ENCODE data around the gene LAMA5. TPM values are rescaled to one million over a fixed set of nuclear protein-coding genes. Genes with fewer than 3 reads are reported as not detected.
A peak's percentile ranks its signal among the peaks of the same experiment; 100 is the strongest.

Gene LAMA5
- total and polyA plus RNA-seq, 2 donors (not counting 1 experiment from before 2014, with no cell fraction given): 52.9 to 83.5 TPM

- Mint-ChIP-seq H3K4me1 (peaks cover 47% of the 10 kb centered on the region), H3K9me3 (ENCODE audit: insufficient read depth) (peaks cover 3% of the 10 kb centered on the region), H3K4me3 (no peak overlapping the region), H3K27ac (peak overlapping the region; percentile 93), H3K27me3 (no peaks in the 10 kb centered on the region)
- peaks cover 52 to 58% of the 10 kb centered on the region in 2 donors for H3K4me1 ChIP-seq (ENCODE audit: control insufficient read depth in 2 of 2, insufficient read depth in 2 of 2, low read length in 2 of 2)
- no peaks in the 10 kb centered on the region for H3K79me2 ChIP-seq (ENCODE audit: control insufficient read depth, insufficient read depth, low read length)
- no peak overlapping the region for H2AFZ ChIP-seq (ENCODE audit: insufficient read depth, low read depth, low read length, poor library complexity, severe bottlenecking)
- no peaks in the 10 kb centered on the region for H4K20me1 ChIP-seq (ENCODE audit: control insufficient read depth, insufficient read depth, low read length, poor library complexity, severe bottlenecking)
- H3K9ac ChIP-seq (ENCODE audit: low read length): peak overlapping the region; percentile 9
- ATAC-seq (ENCODE audit: low read depth): no peak
- H3K27me3 ChIP-seq (replicated peaks in 1 of 4; ENCODE audit: control extremely low read depth in 1 of 4, control insufficient read depth in 3 of 4, insufficient read depth in 4 of 4, low read length in 3 of 4): no peaks in the 10 kb centered on the region
- peaks cover 0 to 25% of the 10 kb centered on the region in 2 experiments for H3K36me3 ChIP-seq (replicated peaks in 1 of 2; ENCODE audit: control extremely low read depth in 1 of 2, control insufficient read depth in 1 of 2, extremely low read depth in 1 of 2, insufficient read depth in 2 of 2, low read length in 1 of 2)
- DNase-seq: no peak
- 98% methylated on average over 6 of the region's 6 CpGs for WGBS (ENCODE audit: insufficient coverage)
- ChIA-PET POLR2A (no interaction called here), CTCF (interaction anchor here (1.5 kb wide), 1 partner anchor 48 kb away, joined by 3 read pairs; no protein-coding TSS in a partner anchor)
- peak overlapping the region; percentile 57 to 87 for H3K27ac ChIP-seq (ENCODE audit: low read length in 2 of 2)
- H3K4me2 ChIP-seq (replicated peaks; ENCODE audit: low read depth, low read length, poor library complexity, severe bottlenecking): peak overlapping the region; percentile 82
- H3K9me3 ChIP-seq (ENCODE audit: control extremely low read depth in 1 of 3, control insufficient read depth in 2 of 3, insufficient read depth in 1 of 3, low read length in 2 of 3): peaks cover 0 to 18% (median 0%) of the 10 kb centered on the region in 3 donors
- TF ChIP-seq EZH2 (IDR thresholded peaks at IDR 0.05; ENCODE audit: borderline replicate concordance, insufficient read depth, low read depth, low read length, poor library complexity, severe bottlenecking) (no peak), CTCF (IDR thresholded peaks at IDR 0.05) (no peak)
- H3K4me3 ChIP-seq (ENCODE audit: control extremely low read depth in 1 of 5, extremely low read depth in 1 of 5, insufficient read depth in 1 of 5, low read depth in 2 of 5, low read length in 4 of 5): no peak overlapping the region
- intact Hi-C loops (cut with micrococcal nuclease): loop anchor here (5.0 kb wide), 1 partner anchor 52 kb away; the partner anchor contains the start of gene RPS21
Measured at GRCh38 chr20:62335532-62335931, 31.6 kb downstream of the LAMA5 start.

- no peaks in the 10 kb centered on the region for H3K27me3 ChIP-seq (replicated peaks in 1 of 4; ENCODE audit: control extremely low read depth in 1 of 4, control insufficient read depth in 3 of 4, insufficient read depth in 4 of 4, low read length in 3 of 4)
- ChIA-PET POLR2A (no interaction called here), CTCF (no interaction called here)
- DNase-seq (no peak), ATAC-seq (ENCODE audit: low read depth) (no peak)
- H3K4me2 ChIP-seq (replicated peaks; ENCODE audit: low read depth, low read length, poor library complexity, severe bottlenecking): no peak overlapping the region
- H3K36me3 ChIP-seq (replicated peaks in 1 of 2; ENCODE audit: control extremely low read depth in 1 of 2, control insufficient read depth in 1 of 2, extremely low read depth in 1 of 2, insufficient read depth in 2 of 2, low read length in 1 of 2): peaks cover 0 to 32% of the 10 kb centered on the region in 2 experiments
- peaks cover 42% of the 10 kb centered on the region for H3K4me1 Mint-ChIP-seq
- intact Hi-C loops (cut with micrococcal nuclease): loop anchor here (5.0 kb wide), 1 partner anchor 52 kb away; the partner anchor contains the start of gene RPS21
- peaks cover 3% of the 10 kb centered on the region for H3K9me3 Mint-ChIP-seq (ENCODE audit: insufficient read depth)
- H3K4me3 ChIP-seq (ENCODE audit: control extremely low read depth in 1 of 5, extremely low read depth in 1 of 5, insufficient read depth in 1 of 5, low read depth in 2 of 5, low read length in 4 of 5): no peak overlapping the region
- no peak overlapping the region for H2AFZ ChIP-seq (ENCODE audit: insufficient read depth, low read depth, low read length, poor library complexity, severe bottlenecking)
- peaks cover 45 to 52% of the 10 kb centered on the region in 2 donors for H3K4me1 ChIP-seq (ENCODE audit: control insufficient read depth in 2 of 2, insufficient read depth in 2 of 2, low read length in 2 of 2)
- H3K27ac ChIP-seq (ENCODE audit: low read length in 2 of 2): no peak overlapping the region
- H3K9ac ChIP-seq (ENCODE audit: low read length): no peak overlapping the region
- no peaks in the 10 kb centered on the region for H3K79me2 ChIP-seq (ENCODE audit: control insufficient read depth, insufficient read depth, low read length)
- H4K20me1 ChIP-seq (ENCODE audit: control insufficient read depth, insufficient read depth, low read length, poor library complexity, severe bottlenecking): no peaks in the 10 kb centered on the region
- H3K9me3 ChIP-seq (ENCODE audit: control extremely low read depth in 1 of 3, control insufficient read depth in 2 of 3, insufficient read depth in 1 of 3, low read length in 2 of 3): peaks cover 0 to 18% (median 0%) of the 10 kb centered on the region in 3 donors
- no peak overlapping the region for H3K4me3 Mint-ChIP-seq
- H3K27ac Mint-ChIP-seq: no peak overlapping the region
- TF ChIP-seq CTCF (IDR thresholded peaks at IDR 0.05): no peak
- no peak for TF ChIP-seq EZH2 (IDR thresholded peaks at IDR 0.05; ENCODE audit: borderline replicate concordance, insufficient read depth, low read depth, low read length, poor library complexity, severe bottlenecking)
- 93% methylated on average over 13 of the region's 13 CpGs for WGBS (ENCODE audit: insufficient coverage)
- H3K27me3 Mint-ChIP-seq: no peaks in the 10 kb centered on the region
Measured at GRCh38 chr20:62334881-62335280, 32.2 kb downstream of the LAMA5 start.

All from B cell (primary cell).